Measurements from ENCODE around the gene KLF11. TPM values are rescaled to one million over a fixed set of nuclear protein-coding genes. Genes with fewer than 3 reads are reported as not detected.
A peak's percentile ranks its signal among the peaks of the same experiment; 100 is the strongest.

The KLF11 gene
- total RNA-seq, 1 donor from 2014 or later, result 13.1 TPM

GRCh38 chr2:10097352-10098148 is 54.2 kb downstream of the KLF11 start:
- peaks cover 4% of the 10 kb centered on the region for H3K27me3 Mint-ChIP-seq
- DNase-seq (ENCODE audit: extremely low spot score, unreplicated experiment), result no peak
- peaks cover 19% of the 10 kb centered on the region for H3K4me1 Mint-ChIP-seq (ENCODE audit: unreplicated experiment)
- TF ChIP-seq CTCF (conservative IDR thresholded peaks at IDR 0.05), result peak; percentile 89
- no peaks in the 10 kb centered on the region for H3K9me3 Mint-ChIP-seq
- no peak overlapping the region for H3K4me3 Mint-ChIP-seq
- H3K27ac Mint-ChIP-seq, result no peak overlapping the region
- H3K36me3 Mint-ChIP-seq, result no peaks in the 10 kb centered on the region

- no peak for DNase-seq (ENCODE audit: extremely low spot score, unreplicated experiment)
- no peak for TF ChIP-seq CTCF (conservative IDR thresholded peaks at IDR 0.05)
- peaks cover 7% of the 10 kb centered on the region for H3K4me1 Mint-ChIP-seq (ENCODE audit: unreplicated experiment)
- H3K36me3 Mint-ChIP-seq, result no peaks in the 10 kb centered on the region
- H3K27me3 Mint-ChIP-seq, result no peaks in the 10 kb centered on the region
- H3K27ac Mint-ChIP-seq, result no peak overlapping the region
- H3K4me3 Mint-ChIP-seq, result no peak overlapping the region
- no peaks in the 10 kb centered on the region for H3K9me3 Mint-ChIP-seq
Observed at GRCh38 chr2:10101491-10101890, 58.1 kb downstream of the KLF11 start.

- TF ChIP-seq CTCF (conservative IDR thresholded peaks at IDR 0.05), result no peak
- Mint-ChIP-seq H3K9me3 (peaks cover 7% of the 10 kb centered on the region), H3K36me3 (peaks cover 5% of the 10 kb centered on the region), H3K27ac (no peak overlapping the region), H3K27me3 (no peaks in the 10 kb centered on the region), H3K4me3 (no peak overlapping the region), H3K4me1 (ENCODE audit: unreplicated experiment) (no peaks in the 10 kb centered on the region)
- DNase-seq (ENCODE audit: extremely low spot score, unreplicated experiment), result no peak
Observed at GRCh38 chr2:10103179-10103578, 59.8 kb downstream of the KLF11 start.

Other genes with a start within 250 kb of the KLF11 start
- gene TAF1B, start 200.1 kb upstream of the KLF11 start, total RNA-seq (ENCODE audit: low replicate concordance), result 26.3 and 34.1 TPM in 2 replicates
- 37.4 and 120 TPM in 2 replicates for gene GRHL1, start 91.9 kb upstream of the KLF11 start, total RNA-seq (ENCODE audit: low replicate concordance)
- 0.79 and 0.94 TPM in 2 replicates for gene CYS1, start 36.9 kb downstream of the KLF11 start, total RNA-seq (ENCODE audit: low replicate concordance)
- 50.7 and 109 TPM in 2 replicates for gene RRM2, start 79.2 kb downstream of the KLF11 start, total RNA-seq (ENCODE audit: low replicate concordance)

All from type B pancreatic cell (in vitro differentiated cells).